ENCODE measurements around the gene SMAP1.

Gene SMAP1

GRCh38 chr6:70844301-70844700 is 176.6 kb downstream of the SMAP1 start:
- DNase-seq, result no peak

DNA sequence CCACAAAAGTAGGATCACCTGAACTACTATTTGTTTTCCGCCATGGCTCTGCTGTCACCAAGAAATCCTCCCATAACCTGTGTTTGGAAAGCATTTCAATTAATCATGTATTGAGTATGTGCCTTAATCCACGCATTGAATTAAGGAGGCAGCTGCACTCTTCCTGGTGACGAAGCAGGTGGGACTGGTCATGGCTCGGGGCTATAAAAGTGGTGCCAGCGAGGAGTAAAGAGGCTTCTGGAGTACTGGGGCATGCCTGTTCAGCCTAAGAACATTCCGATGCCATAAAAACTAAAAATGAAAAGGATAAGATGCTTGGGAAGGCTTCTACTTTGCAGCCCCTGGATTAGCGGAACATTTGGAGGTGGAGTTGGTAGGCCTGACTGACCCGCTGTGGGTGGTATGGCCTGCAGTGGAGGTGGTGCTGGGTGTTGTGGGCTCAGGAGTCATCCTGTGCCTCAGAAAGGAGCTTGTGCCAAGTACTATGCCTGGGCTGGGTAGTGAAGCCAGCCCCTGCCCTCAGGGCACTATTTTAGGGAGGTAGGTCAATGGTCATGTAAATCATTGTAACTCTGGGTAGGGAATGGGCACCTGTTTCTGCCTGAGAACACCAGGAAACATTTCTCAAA is 178.6 kb downstream of the SMAP1 start:
- DNase-seq, result no peak

DNA sequence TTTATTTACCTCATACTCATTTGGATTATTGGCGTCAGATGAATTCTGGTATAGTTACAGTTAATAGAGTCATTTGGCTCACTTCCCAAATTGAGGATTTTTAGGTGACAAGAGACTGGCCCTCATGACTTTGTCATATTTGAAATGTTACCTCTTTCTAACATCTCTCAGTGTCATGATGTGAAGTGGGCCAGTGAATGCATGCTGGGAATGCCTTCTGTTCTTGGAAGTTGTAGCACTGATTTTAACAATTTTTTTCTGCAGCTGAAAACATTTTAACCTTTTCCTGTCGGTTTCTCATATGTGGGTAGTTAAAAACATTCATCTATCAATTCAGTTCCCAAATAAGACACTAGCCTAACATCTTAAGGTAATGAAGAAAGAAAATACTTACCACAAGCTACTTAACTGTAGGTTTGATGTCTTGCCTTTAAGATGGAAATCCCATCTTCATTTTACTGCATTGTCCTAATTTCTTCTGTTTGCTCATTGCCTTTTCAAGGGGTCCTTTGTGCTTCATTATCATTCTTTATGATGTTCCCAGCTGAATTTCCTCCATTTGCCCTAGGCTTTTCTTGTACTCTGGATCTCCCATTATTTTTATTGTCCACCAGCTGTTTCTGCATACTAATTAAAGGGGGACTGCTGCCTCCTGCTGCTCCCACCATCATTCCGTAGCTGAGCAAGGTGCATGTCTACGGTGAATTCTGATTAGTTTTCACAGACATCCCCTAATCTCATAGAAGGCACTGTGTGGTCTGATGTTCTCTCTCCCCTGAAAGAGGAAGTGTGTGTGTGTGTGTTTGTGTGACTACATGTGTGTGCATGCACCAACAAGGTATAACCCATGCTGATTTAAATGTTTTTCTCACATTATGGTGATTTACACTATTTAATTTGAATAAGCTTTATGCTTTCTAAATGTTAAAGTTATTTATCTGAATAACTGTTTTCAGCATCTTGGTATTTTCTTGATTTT is 179.7 kb downstream of the SMAP1 start:
- DNase-seq, result no peak

DNA sequence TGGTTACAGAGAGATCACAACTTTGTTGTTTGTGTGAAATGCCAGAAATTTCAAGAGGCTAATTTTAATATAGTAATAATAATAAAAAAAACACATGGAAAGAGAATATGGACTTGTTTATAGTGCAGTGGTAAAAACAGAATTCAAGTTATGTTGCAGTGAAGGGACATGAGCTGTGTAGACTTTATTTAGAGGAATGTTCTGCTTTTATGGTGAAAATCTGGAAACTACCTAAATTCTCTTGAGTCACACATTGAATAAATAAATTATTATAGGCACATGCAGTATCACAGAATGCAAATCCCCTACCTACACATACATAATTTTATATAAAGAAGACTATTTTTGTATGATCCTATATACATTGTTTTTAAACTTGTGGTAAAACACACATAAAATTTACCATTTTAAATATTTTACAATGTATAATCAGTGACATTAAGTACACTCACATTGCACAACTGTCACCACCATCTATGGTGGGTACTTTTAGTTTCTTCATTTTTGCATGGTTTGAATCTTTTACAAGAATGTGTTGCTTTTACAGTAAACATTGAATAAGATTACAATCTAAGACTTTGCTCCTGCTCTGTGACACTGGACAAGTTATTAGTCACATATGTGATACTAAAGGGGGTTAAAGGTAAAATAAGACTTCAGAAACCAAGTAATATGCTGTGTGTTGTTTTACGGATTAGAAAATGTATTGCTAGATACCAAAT is 181.8 kb downstream of the SMAP1 start:
- DNase-seq, result no peak

DNA sequence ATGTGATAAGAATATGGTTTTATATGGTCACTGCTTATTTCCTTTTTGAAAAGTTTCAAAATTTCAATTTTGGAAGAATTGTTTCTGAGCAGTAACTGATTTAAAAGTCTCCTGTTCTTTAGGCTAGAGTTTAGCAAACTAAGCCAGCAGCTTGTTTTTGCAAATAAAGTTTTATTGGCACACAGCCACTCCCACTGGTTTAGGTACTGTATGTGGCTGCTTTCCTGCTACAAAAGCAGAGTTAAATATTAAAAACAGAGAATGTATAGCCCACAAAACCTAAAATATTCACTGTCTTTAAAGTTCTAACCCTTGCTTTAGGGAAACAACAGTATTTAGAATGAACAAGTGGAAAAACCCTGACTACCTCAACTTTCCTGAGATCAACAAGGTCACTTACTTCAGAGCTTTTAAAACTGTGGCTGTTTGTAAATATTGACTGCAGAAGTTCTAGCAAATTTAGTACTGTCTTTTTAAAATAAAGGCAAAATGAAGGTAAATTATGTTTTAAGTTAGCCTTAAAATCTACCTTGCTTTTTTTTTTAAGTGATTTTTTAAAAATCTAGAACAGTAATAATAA is 185.1 kb downstream of the SMAP1 start:
- DNase-seq, result no peak

DNA sequence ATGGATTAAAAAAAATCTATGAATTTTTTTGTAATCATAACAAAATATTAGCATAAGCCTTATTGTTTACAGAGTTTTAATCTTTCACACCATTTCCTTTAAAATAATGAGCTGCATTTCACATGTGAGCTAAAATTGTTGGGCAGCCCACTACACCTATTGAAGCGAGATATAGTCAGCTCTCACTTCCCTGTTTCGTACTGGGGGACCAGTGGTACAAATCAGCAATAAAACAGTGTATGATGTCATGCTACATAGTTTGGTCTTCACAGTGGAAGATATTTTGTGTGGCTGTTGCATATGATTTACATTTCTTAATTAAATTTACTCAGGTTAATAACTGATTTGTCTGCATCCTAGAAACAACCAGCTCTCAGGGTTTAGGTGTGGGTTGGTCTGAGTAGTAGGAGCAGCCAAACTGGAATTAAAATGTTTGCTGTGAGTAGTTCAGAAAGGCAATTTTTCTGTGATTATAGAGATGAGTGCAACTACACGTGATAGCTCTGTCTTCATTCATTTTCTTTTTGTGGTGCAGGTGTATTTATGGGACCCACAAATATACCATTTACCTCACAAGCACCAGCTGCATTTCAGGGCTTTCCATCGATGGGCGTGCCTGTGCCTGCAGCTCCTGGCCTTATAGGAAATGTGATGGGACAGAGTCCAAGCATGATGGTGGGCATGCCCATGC is 189.8 kb downstream of the SMAP1 start:
- no peak for DNase-seq

DNA sequence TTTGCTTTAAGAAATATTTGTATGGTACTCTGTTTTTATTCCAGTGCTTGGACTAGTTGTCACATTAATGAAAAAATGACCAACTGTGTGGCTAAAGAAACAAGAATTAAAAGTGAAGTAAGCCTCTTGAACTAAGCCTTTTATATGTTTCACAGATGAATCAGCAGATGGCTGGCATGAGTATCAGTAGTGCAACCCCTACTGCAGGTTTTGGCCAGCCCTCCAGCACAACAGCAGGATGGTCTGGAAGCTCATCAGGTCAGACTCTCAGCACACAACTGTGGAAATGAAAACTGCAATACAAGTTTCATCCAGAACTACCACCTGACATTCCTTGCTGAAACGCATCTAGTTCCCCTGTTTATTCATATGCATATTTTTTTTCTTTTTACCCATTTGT is 192.4 kb downstream of the SMAP1 start:
- no peak for DNase-seq

- DNase-seq, result no peak
These were observed 193.2 kb downstream of the SMAP1 start for GRCh38 chr6:70860920-70861319.

GRCh38 chr6:70863343-70863742 is 195.7 kb downstream of the SMAP1 start:
- DNase-seq, result no peak

- DNase-seq, result no peak
These were observed 196.7 kb downstream of the SMAP1 start for GRCh38 chr6:70864401-70864800.

DNA sequence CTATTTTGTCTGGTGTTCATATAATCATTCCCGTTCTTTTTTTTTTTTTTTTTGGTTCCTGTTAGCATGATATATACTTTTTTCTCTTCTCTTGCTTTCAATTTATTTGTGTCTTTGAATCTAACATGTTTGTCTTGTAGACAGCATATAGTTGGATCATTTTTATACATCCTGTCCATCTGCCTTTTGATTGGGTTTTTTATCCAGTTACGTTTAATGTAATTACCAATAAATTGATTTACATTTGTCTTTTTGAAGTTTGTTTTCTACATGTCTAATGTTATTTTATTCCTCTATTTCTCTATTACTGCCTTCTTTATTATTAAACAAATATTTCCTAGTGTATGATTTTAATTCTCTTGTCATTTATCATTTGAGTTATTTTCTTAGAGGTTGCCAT is 204.8 kb downstream of the SMAP1 start:
- DNase-seq, result no peak

DNA sequence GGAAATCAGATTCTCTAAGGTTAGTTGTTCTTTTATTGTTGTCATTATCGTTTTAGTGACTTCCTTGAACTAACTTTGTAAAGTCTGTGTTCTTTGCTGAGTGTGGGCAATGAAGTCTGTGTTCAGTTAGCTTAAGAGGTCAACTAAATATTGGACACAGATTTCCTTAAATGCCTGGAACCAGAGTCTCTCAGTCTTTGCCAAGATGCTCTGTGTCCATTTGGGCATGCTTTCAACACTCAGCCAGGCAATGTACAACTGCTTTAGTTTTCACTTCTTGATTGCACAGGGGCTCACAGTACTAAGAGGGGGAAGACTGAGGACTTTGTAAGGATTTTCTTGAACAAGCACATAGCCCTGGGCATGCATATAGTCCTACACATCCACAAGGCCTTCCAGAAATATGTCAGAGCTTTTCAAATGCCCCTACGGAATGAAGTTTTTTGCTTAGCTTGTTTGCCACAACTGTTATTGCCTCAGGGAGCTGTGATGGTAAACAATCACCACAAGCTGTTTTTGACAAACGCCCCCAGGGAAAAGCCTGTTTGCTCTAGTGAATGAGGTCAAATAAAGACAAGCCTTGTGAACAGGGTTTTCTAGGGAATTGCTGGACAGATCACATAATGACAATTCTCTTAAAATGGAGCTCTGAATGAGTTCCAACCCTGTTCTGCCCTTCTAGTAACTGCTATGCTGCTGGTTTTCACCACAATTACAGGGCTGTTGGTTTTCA is 206.7 kb downstream of the SMAP1 start:
- DNase-seq, result no peak

GRCh38 chr6:70879496-70879895 is 211.8 kb downstream of the SMAP1 start:
- no peak for DNase-seq

DNA sequence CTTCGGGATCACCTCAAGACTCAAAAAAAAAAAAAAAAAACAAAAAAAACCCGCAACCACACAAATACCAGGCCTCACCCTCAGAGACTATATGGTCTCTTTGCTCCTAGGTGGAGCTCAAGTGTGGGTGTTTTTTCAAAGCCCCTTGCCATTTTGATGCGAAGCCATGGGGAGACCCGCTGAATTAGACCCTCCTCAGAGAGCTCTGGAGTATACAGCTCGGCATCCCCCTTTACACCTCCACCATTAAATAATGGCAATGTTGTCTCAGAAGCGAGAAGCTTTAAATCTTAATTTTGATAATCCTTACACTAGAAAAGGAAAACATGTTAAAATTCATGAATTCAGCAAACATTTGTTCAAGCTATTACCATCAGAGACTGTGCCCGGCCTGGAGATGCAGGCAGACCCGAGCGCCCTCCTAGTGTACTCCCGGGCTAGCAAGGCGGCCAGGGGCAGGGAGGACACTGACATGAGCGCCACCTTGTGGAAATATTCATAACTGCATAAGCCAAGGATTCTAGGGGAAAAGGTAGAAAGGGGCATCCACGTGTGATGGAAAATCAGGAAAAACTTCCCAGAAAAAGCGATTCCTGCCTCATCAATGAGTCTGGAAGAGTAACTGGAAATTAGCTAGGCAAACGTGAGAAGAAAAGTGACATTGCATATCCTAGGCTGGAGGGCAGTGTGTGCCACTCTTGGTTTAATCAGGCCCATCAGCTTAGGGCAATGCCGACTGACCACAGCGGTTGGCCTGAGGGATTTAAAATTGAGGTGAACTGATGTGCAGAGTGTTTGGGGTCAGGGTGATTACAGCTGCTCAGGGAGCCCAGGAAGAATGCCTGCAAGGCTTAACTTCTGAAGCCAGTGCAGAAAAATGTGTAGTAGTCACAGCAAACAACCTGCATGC is 216.6 kb downstream of the SMAP1 start:
- peak in 4 of 5 donors; percentile 31 to 52 (median 36) for DNase-seq

- no peak for DNase-seq
These were observed 218.4 kb downstream of the SMAP1 start for GRCh38 chr6:70886071-70886470.

DNA sequence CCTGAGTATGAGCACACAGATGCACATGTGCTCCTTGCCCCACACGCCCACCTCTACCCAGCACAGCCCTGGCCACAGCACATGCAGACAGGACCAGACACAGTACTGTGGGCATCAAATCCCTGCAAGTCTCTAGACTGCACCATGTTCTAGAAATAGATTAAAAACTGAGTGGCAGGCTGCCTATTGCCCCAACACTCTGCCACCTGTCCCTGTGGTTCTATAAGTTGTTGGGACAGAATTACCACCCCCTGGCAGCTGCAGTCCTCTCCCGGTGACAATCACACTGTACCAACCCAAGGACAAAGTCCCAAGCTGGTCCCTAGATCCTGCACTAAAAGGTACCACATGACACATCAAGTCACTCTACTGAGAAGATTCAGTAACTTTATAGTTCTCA is 219.0 kb downstream of the SMAP1 start:
- DNase-seq, result no peak

DNA sequence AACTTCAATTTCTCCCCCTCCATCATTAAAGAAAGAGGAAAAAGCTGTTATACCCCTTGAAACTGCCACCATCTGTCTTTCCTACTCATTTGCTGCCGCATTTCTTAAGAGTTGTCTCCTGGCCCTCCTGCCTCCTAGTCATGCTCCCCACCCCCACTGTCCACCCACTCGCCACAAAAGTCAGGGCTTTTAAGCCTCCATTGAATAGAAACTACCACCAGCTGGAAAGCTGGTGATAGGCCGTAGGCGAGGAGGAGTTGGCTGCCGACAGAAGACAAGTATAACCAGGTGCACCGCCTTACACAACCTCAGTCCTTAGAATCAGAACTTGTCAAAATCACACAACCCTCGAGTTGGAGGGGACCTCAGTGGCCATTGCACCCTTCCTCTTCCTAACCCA is 221.6 kb downstream of the SMAP1 start:
- DNase-seq, result no peak

DNA sequence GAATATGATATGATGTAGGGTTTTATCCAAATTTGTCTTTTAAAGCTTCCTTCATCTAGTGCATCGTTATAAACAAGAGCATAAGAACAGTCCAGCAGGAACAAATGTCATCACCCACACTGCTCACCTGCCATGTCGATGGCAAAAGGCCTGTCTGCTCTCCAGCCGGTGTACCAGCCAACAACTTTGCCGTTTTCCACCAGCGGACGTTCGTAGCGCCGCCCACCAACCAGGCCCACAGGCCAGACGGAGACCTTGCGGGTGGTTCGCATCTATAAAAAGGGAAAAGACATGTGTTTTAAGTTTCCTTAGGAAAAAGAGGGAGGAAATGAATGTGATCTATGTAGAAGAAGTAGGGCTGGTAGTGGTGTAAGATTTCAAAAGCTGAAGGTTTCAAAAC is 226.3 kb downstream of the SMAP1 start:
- no peak for DNase-seq

DNA sequence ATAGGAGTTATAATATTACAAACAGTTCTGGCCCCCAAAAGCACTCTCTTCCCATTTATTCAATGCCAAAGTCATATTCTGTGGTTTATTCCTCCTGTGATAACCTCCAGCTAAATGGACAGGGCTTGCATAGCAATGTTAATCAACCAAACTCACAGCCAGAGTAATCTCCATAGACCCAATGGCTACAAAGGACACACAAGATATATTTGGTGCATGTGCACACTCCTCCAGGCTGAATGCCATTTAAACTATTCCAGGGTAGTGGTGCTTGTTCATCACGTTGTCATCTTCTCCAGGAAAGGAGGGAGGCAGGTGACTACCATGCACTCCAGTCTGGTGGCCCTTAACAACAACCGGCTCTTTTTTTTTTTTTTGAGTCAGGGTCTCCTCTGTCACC is 232.4 kb downstream of the SMAP1 start:
- DNase-seq, result no peak

GRCh38 chr6:70901324-70901723 is 233.6 kb downstream of the SMAP1 start:
- DNase-seq, result no peak

Measured in T-helper 1 cell (primary cell).